Effector CD4-positive, alpha-beta T cell (primary cell): Measurements from ENCODE around the gene LZTS3.
A peak's percentile ranks its signal among the peaks of the same experiment; 100 is the strongest.
"Not testable (repeated sequence)": the region's sequence is repeated elsewhere in the genome, so short reads cannot be mapped to it uniquely, and the experiment has no call there.

Source experiments
- DNase-seq: peaks from one replicate; pipeline ENCODE4 v3.0.0-alpha.2; 2020

Gene LZTS3

DNA sequence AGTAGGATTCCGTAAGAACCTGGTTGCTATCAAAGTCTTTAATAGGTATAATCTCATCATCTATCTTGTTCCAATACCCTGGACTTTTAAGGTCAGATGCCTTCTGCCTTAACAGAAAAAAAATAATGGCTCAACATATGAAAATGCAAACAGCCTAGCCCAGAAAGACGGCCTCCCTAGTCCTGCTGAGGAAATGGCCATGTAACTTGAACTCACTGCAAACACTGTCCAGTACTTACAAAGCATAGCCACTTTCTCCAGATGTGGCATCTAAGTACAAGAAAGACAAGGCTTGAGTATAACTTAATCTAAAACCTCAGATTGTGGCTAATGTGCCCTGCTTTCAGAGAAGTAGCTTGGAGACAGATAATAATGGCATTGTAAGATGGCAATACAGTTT, 40.2 kb downstream of the LZTS3 start:
- no peak for DNase-seq

- no peak for DNase-seq
These were observed 43.2 kb downstream of the LZTS3 start for GRCh38 chr20:3130051-3130600.

GRCh38 chr20:3129094-3129493, 44.3 kb downstream of the LZTS3 start:
- DNase-seq, result no peak

- DNase-seq, result no peak
These were observed 44.9 kb downstream of the LZTS3 start for GRCh38 chr20:3128275-3128984.

DNA sequence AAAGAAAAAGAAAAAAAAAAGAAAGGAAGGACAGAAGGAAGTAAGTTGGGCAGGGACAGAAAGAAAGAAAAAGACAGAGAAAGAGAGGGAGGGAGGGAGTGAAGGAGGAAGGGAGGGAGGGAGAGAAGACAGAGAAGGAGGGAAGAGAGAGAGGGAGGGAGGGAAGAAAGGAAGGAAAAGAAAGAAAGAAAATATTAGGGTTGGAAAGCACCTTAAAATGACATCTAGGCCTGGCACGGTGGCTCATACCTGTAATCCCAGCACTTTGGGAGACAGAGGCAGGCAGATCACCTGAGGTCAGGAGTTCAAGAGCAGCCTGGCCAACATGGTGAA, 46.9 kb downstream of the LZTS3 start:
- no peak for DNase-seq

- DNase-seq, result not testable (repeated sequence)
These were observed 47.4 kb downstream of the LZTS3 start for GRCh38 chr20:3125776-3126526.

DNA sequence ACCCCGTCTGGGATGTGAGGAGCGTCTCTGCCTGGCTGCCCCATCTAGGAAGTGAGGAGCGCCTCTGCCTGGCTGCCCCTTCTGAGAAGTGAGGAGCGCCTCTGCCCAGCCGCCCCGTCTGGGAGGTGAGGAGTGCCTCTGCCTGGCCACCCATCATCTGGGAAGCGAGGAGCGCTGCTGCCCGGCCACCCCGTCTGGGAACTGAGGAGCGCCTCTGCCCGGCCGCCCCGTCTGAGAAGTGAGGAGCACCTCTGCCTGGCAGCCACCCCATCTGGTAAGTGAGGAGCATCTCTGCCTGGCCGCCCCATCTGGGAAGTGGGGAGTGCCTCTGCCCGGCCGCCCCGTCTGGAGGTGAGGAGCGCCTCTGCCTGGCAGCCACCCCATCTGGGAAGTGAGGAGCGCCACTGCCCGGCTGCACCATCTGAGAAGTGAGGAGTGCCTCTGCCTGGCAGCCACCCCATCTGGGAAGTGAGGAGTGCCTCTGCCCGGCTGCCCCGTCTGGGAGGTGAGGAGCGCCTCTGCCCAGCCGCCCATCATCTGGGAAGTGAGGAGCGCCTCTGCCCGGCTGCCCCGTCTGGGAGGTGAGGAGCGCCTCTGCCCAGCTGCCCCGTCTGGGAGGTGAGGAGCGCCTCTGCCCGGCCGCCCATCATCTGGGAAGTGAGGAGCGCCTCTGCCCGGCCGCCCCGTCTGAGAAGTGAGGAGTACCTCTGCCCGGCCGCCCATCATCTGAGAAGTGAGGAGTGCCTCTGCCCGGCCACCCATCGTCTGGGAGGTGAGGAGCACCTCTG, 48.4 kb downstream of the LZTS3 start:
- DNase-seq, result not testable (repeated sequence)

- not testable (repeated sequence) for DNase-seq
These were observed 49.2 kb downstream of the LZTS3 start for GRCh38 chr20:3124163-3124562.

GRCh38 chr20:3123542-3123941, 49.8 kb downstream of the LZTS3 start:
- no peak for DNase-seq

GRCh38 chr20:3121955-3122610, 51.3 kb downstream of the LZTS3 start:
- no peak for DNase-seq

DNA sequence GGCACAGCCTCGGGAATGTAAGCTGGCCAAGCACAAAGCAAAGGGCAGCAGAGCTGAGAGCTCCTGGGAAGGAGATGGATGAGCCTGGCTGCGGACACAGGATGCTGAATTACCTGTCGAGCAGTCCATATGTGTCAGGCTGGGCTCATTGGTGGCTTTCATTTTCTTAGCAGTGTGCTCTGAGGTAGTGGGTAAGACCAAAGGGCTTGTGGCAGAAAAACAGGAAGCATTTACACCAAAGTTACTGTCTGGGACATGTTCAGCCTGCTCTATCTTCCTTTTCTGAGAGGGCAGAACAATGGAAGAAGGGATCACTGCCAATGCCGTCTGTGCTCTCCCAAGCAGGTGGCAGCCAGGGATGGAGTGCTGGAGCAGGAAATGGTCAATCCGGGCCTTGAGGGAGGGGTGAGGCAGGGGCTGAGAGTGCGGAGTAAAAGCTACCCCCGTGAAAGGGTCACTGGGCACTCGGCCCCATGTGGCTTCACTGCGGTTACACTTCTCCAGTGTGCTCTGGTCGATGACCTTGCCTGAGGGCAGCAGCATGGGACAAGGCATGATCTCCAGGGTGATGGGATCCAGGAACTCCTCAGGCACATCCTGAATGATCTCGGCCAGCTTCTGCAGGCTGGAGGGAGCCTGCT, 52.0 kb downstream of the LZTS3 start:
- DNase-seq, result peak; percentile 15

GRCh38 chr20:3119044-3119443, 54.3 kb downstream of the LZTS3 start:
- no peak for DNase-seq

GRCh38 chr20:3117839-3118379, 55.4 kb downstream of the LZTS3 start:
- peak; percentile 27 for DNase-seq

- DNase-seq, result no peak
These were observed 57.0 kb downstream of the LZTS3 start for GRCh38 chr20:3116341-3116740.

GRCh38 chr20:3115190-3116107, 57.9 kb downstream of the LZTS3 start:
- DNase-seq, result no peak
